Upper lobe of left lung (tissue), 6 donors: Measurements from ENCODE around the gene LXN. TPM values are rescaled to one million over a fixed set of nuclear protein-coding genes. Genes with fewer than 3 reads are reported as not detected.

ENCODE experiments used
- ATAC-seq, 2 donors: fragments of 200-7000 bp; cut with Tn5 transposase; one replicate each; pipeline ENCODE4 v1.9.1; 2022; ENCODE audit warnings: mild to moderate bottlenecking in 2 of 2, moderate library complexity in 2 of 2; ENCODE audit not compliant: low FRiP score in 2 of 2
- DNase-seq, 2 donors: peaks; one replicate each; pipeline ENCODE4 v3.0.0-alpha.2; 2019 to 2020
- H3K27ac ChIP-seq, 4 donors: fragments of 200-600 bp; sonication (generic); one replicate each; pipeline ENCODE4 v1.5.1; 2016 to 2019
- H3K27me3 ChIP-seq, 4 donors: fragments of 200-600 bp; sonication (generic); one replicate each; pipeline ENCODE4 v1.5.1; 2017 to 2019
- H3K36me3 ChIP-seq, 4 donors: fragments of 200-600 bp; sonication (generic); one replicate each; pipeline ENCODE4 v1.5.1; 2016 to 2019
- H3K4me1 ChIP-seq, 4 donors: fragments of 200-600 bp; sonication (generic); one replicate each; pipeline ENCODE4 v1.5.1; 2018 to 2019
- H3K4me3 ChIP-seq, 4 donors: fragments of 200-600 bp; sonication (generic); one replicate each; pipeline ENCODE4 v1.5.1; 2017 to 2019; ENCODE audit warnings: mild to moderate bottlenecking in 2 of 4, moderate library complexity in 1 of 4
- H3K9me3 ChIP-seq, 4 donors: fragments of 200-600 bp; sonication (generic); one replicate each; pipeline ENCODE4 v1.5.1; 2018 to 2019
- EP300 ChIP-seq, 4 donors: sonication (generic); formaldehyde crosslinking; IDR thresholded peaks; one replicate each; pipeline ENCODE4 v1.5.1; 2017; ENCODE audit warnings: antibody characterized with exemption in 4 of 4, control low read depth in 2 of 4
- POLR2A ChIP-seq, 4 donors: fragments of 450-650 bp; IDR thresholded peaks; one replicate each; pipeline ENCODE4 v1.5.1; 2016 to 2017; ENCODE audit warnings: antibody characterized with exemption in 4 of 4, mild to moderate bottlenecking in 2 of 4
- POLR2AphosphoS5 ChIP-seq, 2 donors: sonication (generic); formaldehyde crosslinking; IDR thresholded peaks; one replicate each; pipeline ENCODE4 v1.5.1; 2017; ENCODE audit warnings: antibody characterized with exemption in 2 of 2
- WGBS, 2 donors: methylation state at CpG; one replicate each; pipeline ENCODE4 v1.1.5; 2017 to 2018; 5-methylcytosine and 5-hydroxymethylcytosine counted together
- small RNA-seq, 4 donors: library from RNA; depleted of rRNA; stranded (forward); fragments of <200 nt; gene quantifications; one replicate each; pipeline ENCODE3, GENCODE V24; 2016
- total RNA-seq, 6 donors: library from RNA; depleted of rRNA in 4 of 6; stranded (reverse); fragments of >200 nt in 4 of 6; gene quantifications; one replicate each; pipeline versions ENCODE4 v1.1.0 to v1.2.1, GENCODE V29; 2016 to 2021
- TF ChIP-seq, protein P1 (sequence below), 6 experiments: fragments of 450-650 bp in 4 of 6; fragments of 200-600 bp in 2 of 6; sonication (generic) in 2 of 6; IDR thresholded peaks; one replicate each; pipeline ENCODE4 v1.5.1; 2016 to 2019; ENCODE audit warnings: antibody characterized with exemption in 6 of 6
- donor health status: DM: no; HTN: no; CAD: no; lungs with moderate emphysema.
- donor health status: DM: no; HTN: yes; CAD: no; lungs with severe emphysema.

The LXN gene
- total RNA-seq, 6 donors from 2014 or later, result 10.4 to 26.6 (median 19.8) TPM

DNA sequence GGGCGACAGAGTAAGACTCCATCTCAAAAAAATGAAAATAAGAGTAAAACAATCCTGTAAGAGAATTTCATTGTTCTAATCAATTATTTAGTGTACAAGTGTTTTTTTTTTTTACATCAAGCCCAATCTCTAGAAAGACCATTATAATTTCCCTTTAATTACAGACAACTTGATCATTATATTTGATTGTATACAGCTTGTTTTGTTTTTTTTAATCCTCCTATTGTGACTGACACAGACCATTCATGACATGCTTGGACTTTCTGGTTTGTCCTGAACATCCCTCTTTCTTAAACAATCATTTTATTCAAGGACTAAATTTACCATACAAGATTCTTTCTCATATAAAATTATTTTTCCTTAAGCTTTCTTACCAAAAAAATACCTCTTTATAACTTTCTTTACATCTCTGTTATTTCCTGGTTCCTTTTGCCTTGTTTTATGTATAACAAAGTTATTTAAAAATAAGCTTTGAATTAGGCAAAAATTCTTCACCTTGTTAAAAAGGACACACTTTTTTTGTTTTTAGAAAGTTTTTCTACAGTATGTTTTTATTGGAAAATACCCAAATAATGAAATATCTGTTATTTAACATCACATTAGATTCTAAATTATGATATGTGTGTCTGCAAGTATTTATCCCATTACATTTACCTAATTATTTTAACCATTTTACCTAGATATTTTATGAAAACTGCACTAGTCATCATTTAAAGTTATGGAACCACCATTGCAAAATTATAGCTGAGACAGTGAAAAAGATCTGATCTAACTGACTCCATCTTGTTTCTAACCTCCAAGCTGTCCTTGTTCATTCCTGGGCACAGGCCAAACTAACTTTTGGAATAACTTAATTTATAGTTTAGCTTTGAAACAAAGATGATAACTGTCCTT lies 54.2 kb downstream of the LXN start:
- 70 to 77% methylated on average over 1 of the region's 1 CpG for WGBS, 2 donors
- H3K9me3 ChIP-seq, result peaks cover 0 to 23% (median 10%) of the 10 kb centered on the region in 4 donors
- DNase-seq (no peak), ATAC-seq (no peak)
- H3K4me1 ChIP-seq, result no peaks in the 10 kb centered on the region
- no peaks in the 10 kb centered on the region for H3K36me3 ChIP-seq
- H3K27me3 ChIP-seq, result no peaks in the 10 kb centered on the region
- H3K27ac ChIP-seq, result no peak overlapping the region
- H3K4me3 ChIP-seq, result no peak overlapping the region
- TF ChIP-seq POLR2AphosphoS5 (IDR thresholded peaks at IDR 0.05), result no peak
- TF ChIP-seq, protein P1, sequence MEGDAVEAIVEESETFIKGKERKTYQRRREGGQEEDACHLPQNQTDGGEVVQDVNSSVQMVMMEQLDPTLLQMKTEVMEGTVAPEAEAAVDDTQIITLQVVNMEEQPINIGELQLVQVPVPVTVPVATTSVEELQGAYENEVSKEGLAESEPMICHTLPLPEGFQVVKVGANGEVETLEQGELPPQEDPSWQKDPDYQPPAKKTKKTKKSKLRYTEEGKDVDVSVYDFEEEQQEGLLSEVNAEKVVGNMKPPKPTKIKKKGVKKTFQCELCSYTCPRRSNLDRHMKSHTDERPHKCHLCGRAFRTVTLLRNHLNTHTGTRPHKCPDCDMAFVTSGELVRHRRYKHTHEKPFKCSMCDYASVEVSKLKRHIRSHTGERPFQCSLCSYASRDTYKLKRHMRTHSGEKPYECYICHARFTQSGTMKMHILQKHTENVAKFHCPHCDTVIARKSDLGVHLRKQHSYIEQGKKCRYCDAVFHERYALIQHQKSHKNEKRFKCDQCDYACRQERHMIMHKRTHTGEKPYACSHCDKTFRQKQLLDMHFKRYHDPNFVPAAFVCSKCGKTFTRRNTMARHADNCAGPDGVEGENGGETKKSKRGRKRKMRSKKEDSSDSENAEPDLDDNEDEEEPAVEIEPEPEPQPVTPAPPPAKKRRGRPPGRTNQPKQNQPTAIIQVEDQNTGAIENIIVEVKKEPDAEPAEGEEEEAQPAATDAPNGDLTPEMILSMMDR (IDR thresholded peaks at IDR 0.05), result no peak
- TF ChIP-seq EP300 (IDR thresholded peaks at IDR 0.05), result no peak
- TF ChIP-seq POLR2A (IDR thresholded peaks at IDR 0.05), result no peak

Small RNA genes lying within 50 kb of the gene (small RNA-seq; reads per million reads assigned to genes)
- gene AC025033.1 (0 reads per million in 4 donors), gene AC080013.6 (0 reads per million in 4 donors)

Other genes with a start within 250 kb of the LXN start
- gene MLF1, start 101.5 kb downstream of the LXN start, total RNA-seq, result 10 to 100 TPM in 3 of 6 donors, 1 to 10 TPM in 3; 2.1 to 24.0 (median 9.7) TPM
- gene GFM1, start 28.1 kb downstream of the LXN start, total RNA-seq, result 10 to 100 TPM; 15.3 to 50.0 (median 39.2) TPM
- gene RARRES1, start 59.8 kb upstream of the LXN start, total RNA-seq, result 10 to 100 TPM in 5 of 6 donors, 1 to 10 TPM in 1; 7.0 to 44.6 (median 27.7) TPM
- gene MFSD1, start 129.4 kb upstream of the LXN start, total RNA-seq, result 100 to 1,000 TPM in 3 of 6 donors, 10 to 100 TPM in 3; 51.5 to 127 (median 106) TPM